A204.1 (cell line): ENCODE measurements around the gene SLC9A9.
"Not testable (repeated sequence)": the region's sequence is repeated elsewhere in the genome, so short reads cannot be mapped to it uniquely, and the experiment has no call there.

Source experiments
- FAIRE-seq: peaks from 2 replicates; lab custom pipeline; 2012; peaks lifted over from hg19 to GRCh38; lab: Jason Lieb, UNC

Gene SLC9A9

DNA sequence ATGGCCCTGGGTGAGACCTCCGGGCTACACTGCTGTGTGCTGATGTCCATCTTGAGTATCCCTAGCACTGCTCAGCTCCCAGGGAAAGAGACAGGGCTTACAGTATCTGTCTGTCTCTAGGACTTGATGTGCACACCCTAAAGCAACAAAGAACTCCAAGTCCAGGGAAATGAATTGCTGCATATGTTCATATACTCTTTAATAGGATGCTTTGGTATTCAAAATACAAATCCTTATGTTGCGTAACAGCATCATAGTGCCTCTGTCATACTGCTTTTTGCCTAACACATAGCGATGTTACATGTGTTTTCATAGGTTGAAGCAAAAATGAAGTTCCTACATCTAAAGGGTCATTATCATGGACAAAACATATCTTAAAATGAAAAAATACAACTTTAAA lies 299.9 kb downstream of the SLC9A9 start:
- FAIRE-seq: no peak

DNA sequence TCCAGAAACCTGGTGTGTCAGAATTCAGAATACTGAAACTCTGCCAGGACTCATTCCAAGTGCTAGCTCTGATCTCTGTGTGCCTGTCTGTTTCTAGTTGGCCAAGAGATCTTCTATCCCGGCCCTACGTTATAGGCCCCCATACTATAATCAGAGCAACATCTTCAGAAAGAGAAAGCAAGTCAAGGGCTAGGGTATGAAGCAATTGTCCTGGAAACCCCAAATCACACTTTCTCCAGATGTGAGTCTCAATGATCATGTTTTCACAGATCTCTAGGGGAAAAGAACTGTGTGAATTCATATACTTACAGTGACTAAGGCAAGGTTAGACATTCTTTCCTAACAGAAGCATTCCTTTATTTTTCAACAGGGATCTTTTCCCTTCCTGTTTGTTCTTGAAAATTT lies 309.7 kb downstream of the SLC9A9 start:
- FAIRE-seq: no peak

DNA sequence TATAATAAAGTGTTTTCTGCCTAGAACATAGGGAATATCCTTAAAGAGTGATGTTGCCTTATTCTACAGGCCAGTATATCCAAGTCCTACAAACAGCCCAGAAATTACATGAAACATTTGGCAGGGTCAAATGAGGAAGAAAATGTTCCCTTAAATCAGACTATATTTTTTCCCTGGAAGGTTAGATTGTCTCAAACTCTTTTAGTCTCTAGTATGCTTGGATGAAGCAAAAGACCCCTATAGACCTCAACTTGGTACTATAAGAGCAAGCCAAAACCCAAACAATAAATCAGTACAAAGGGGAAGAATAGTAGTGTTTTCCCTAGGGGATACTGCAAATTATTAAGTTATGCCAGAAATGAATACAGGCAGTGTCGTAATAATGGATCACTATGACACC lies 310.2 kb downstream of the SLC9A9 start:
- no peak for FAIRE-seq

DNA sequence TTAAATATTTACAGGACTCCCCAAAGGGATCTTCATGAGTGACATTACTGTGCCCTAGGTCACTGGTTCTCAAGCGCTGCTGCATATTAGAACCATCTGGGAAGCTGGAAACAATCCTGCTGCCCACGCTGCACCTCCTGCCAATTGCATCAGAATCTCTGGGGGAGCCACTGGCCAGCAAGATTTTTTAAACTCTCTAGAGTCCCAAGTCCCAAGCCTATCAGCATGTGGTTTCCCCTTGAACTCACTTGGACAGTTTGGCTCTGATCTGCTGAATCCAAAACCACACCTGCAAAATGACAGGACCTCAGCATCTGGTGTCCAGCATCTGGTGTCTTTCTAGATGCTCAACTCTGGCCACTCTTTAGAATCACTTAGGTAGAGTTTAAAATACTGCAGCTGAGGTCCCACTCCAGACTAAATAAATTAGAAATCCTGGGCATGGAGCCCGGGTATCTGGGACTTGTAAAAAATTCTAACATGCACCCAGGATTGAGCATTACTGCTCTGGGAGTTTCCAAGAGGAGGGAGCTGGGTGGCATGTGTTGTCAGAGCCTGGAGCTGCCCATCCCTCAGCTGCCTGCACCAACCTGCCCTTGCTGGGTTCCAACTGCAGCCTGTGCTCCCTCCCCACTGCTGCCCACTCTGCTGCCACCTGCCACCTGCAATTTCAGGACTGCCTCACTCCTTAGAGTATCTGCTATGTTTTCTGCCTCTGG lies 311.3 kb downstream of the SLC9A9 start:
- FAIRE-seq: no peak

DNA sequence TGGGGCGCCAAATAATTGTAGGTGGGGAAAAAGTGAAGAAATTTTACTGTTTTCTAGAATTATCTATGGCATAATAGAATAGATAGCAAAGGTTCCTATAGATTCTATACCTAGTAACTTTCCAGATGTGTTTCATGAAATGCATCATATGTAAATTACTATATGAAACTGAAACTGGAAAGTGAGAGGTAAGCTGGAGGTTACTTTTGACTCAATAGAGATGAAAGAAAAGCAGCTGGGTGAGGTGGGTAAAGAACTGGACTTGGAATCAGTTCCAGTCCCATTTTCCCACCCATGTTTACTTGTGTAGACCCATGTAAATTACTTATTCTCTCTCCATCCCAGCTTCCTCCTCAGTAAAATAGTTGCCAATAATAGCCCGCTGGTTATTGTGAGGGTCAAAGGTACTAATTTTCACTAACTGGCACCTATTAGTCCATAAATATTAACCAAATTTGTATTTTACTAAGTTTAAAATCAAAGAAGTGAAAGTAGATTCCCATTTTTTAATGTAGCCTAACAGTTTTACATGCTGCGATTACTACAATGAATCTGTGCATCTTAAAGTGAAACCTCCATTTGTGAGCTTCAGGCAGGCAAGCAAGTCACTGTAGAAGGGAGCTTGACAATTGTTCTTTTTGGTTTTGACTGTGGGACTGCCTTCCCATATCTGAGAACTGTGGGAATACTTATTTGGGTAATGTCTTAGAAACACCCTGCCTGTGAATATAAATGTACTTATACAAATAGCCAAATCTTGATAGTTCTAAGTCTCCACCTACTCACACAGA lies 312.1 kb downstream of the SLC9A9 start:
- FAIRE-seq: no peak

DNA sequence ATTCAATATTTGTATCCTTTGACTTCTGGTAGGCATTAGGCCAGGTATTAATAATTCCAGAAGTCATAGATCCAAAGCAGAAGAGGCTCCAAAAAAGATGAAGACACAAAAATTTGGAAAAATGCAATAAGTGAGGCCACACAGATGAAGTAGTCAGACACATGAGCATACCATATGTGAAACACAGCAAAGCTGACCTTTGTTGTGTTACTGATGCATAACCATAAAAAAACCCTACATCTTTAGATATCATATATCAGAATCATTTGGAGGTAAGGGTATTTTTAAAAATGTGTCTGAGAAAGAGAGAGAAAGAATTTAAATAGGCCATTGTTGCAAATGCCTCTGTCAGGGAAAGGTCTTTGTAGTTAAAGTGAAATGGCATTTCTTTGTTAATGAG lies 314.9 kb downstream of the SLC9A9 start:
- no peak for FAIRE-seq

DNA sequence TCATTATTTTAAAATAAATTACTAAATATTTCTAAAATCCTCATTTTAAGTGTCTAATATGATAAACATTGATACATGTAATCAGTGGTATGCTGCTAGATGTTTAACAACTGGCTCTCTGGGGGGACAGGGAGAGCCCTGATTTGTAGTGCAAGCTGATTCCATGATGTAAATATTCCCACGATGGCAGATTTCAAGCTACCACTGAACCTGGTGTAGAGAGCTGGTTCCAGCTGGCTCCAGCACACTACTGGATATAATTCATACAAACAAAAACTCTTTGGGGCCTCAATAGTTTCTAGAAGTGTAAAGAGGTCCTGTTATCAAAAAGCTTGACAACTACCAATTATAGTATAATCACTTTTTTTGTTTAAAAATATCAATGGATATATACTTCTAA lies 316.2 kb downstream of the SLC9A9 start:
- no peak for FAIRE-seq

DNA sequence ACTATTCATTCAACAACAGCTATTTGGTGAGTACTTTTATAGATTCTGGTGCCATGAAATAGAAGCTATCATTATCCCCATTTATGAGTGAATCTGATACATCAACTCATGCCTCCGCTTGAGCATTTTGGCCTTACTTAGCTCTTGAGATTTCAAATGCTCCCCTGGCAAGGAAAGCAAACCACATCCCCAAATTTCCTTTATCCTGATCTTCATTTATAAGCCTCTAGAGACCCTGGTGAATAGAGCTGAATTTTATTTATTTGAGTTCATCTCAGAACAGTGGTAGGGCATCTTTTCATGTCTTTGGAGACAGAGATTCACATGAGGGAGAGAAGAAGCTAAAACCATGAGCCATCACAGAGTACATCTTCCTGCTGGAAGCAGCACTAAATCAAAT lies 317.2 kb downstream of the SLC9A9 start:
- no peak for FAIRE-seq

DNA sequence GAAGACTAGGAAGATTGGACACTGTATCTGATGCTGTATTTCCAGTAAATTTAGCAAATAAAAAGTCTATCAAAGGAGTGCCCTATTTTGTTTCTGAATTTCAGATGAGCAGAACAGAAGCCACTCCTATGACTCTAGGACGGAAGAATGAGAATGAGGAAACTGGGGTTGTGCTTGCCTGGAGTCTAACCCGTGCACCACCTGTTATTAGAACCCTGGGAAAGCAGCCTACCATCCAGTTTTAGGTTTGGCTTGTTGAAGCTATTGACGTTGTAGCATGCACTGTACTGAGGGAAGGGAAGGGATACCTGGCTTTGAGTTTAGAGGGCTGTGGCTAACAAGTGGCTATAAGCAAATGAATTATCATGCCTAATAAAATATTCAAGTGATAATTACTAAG lies 318.5 kb downstream of the SLC9A9 start:
- no peak for FAIRE-seq

DNA sequence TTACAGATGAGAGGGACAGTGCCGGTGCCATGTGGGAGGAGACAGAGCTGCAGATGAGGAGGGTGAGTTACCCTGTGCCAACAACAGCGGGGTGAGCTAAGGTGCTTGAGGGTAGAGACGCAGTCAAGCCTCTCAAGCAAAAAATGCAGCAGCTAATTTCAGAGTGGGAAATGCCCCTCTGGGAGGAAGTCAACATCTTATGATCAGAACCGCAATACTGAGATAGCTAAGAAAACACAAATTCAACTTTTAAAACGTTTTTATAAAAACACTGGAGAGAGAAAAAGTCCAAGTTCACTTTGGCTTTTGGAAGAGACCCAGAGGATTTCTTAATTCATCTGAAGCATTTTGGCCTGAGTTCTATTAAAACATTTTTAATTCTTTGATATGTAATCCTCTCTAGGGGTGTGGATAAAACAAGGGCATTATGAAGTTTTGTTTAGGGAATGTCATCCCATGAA lies 319.2 kb downstream of the SLC9A9 start:
- no peak for FAIRE-seq

DNA sequence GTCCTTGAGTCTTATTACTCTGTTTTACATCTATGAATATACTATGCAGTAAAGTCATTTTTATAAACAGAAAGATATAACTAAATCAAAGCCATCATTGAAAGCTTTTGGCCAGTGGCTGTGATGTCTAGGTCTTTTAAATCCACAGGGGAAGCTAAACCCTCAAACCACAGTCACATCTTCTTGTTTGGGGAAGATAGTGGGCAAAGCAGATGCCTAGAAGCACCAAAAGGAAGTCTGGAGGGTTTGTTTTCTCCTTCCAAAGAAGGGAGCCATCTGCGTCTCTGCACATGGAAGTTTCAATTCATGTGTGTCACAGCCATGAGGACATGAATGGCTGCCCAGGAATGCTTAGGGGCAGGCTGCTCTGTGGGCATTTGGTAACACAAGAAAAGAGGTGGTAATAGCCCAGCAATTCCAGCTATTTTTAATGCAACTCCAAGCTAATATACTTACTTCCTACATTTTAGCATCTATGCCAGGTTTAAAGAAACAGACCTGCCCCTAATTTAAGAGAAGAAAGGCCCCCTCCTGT lies 322.2 kb downstream of the SLC9A9 start:
- FAIRE-seq: no peak

DNA sequence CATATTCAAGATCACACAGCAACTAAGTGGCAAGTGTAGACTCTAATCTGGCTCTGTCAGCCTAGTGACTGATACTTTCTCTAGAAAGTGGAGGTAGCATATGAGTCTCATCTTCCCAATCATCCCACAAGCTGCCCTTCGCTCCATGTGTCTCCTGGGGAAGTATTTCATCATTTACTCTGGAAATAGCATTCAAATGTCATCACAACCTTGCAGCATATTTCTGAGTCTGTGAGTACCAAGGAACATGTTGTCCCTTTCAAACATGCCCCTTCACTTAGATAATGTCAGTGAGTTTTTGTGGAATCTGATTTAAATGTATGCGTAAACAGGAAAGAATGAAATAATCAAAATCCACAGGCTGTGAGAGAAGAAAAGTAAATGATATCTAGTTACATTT lies 322.9 kb downstream of the SLC9A9 start:
- no peak for FAIRE-seq

DNA sequence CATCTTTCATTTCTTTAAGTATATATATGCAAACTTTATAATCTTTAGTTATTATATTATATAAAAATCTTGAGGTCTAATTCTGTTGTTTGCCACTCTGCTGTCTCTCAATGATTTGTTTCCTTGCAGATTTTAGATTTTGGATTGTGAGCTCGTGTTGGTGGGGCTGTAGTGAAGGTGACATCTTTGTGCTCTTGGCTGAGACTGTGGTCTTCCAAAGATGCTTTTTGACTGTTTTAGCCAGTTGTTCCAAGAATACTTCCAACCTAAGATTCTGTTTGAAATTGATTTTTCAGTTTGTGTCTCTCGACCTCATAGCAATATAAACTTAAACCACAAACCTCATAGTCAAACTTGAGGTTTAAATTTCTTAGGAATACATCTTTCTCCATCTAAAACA lies 326.5 kb downstream of the SLC9A9 start:
- FAIRE-seq: no peak

DNA sequence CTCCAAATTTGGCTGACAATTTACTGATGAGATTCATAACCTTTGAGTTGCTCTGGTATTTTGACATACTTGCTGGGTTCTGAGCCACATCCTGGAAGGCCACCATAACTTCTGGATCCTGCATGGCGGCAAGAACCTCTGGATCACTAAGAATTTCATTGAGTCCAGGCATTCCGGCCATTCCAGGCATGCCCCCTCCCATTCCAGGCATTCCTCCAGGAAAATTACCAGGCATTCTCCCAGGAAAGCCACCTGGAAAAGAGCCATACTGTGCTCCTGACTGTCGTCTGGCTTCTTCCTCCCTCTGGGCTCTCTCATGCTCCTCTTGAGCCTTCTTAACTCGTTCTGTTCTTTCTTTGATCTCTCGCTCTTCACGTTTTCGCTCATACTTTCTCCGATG lies 331.1 kb downstream of the SLC9A9 start:
- FAIRE-seq: not testable (repeated sequence)

DNA sequence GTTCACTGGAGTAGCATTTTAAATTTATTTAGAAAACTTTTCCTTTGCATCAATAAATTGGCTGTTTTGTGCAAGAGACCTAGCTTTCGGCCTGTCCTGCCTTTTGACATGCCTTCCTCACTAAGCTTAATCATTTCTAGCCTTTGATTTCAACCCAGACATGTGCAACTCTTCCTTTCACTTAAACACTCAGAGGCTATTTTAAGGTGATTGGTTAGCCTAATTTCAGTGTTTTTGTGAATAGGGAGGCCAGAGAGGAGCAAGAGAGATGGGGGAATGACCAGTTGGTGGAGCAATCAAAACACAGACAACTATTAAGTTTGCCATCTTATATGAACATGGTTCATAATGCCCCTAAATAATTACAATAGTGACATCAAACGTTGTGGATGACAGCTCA lies 333.4 kb downstream of the SLC9A9 start:
- no peak for FAIRE-seq

DNA sequence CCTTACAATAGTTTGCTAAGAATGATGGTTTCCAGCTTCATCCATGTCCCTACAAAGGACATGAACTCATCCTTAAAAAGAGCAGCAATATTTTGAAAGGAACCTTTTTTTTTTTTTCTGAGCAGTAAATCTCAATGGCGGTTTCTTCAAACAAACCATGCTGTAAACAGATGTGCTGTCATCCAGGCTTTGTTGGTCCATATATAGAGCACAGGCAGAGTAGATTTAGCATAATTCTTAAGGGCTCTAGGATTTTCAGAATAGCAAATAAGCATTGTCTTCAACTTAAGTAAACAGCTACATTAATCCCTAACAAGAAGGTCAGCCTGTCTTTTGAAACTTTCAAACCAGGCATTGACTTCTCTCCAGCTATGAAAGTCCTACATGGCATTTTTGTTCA lies 334.2 kb downstream of the SLC9A9 start:
- no peak for FAIRE-seq

DNA sequence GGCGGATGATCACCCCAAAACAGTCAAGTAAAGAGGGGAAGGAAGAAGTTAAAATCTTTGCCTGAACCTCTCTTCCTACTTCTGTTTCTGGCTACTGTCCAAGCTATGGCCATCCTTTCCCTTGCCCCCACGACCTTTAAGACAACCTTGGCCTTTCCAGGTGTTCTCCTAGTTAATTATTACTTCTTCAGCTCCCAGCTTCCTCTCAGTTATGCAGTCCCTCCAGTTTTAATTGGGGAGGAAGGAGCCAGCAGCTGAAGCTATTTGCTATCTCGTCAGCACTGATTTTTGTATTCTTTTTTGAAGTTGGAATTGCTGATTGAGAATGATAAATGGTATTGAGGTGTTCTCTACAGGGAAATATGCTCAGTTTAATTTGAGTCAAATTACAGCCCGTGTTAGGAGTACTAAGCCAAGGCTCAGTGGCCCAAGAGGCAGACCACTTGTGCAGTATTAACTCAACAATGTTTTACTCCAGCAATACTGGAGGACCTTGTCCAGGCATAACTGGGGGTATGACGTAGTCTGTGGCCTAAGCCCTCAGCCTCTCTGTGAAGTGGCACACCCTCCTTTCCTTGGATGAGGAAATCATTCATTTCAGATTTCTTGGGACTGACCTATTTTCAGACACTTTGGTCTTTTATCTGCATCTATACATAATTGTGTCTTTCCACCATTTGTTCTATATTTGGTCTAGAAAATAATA lies 336.9 kb downstream of the SLC9A9 start:
- no peak for FAIRE-seq

DNA sequence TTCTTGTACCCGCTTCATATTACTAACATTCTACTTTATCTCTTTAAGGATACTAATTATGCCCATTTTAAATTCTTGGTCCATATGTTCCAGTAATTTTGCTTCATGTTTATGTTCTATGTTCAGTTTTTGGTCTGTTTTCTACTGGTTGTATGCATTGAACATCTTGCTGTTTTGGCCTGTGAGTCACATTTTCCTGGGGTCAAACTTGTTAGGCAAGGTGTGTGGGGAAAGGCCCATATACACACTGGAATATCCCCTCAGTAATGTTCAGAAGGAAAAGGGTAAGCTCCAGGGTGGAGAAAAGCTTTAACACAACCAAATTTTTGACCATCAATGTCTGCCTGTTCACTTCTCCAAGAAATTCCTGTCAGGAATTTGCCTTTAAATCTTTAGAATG lies 337.7 kb downstream of the SLC9A9 start:
- FAIRE-seq: no peak

DNA sequence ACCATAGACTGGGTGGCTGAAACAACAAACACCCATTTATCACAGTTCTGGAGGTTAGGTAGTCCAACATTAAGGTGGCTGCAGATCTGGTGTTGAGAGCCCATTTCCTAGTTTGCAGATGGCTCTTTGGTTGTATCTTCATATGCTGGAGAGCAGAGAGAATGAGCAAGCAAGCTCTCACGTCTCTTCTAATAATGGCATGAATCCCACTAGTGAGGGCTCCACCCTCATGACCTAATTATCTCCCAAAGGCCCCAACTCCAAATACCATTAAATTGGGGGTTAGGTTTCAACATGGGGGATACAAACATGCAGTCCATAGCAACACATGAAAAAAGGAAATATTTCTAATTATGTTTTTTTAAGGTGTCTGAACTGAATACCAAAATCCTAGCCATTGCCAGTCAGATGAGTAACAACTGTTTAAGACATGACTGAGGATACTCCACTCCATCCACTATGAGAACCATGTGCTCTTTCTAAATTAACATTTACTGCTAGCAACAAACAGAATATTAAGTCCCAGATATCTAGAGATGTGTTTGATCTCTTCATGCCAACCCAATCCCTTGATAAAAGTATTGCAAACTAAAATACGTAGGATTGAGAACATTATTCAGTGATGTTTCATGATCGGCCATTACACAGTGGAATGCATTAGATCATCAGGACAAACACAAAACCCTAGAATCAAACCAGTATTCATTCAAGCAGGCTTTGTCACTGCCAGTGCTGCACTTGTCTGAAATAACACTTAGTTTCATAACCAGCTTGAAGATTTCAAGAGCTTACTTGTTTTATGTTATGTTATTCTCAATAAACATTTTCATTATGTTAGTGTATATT lies 340.3 kb downstream of the SLC9A9 start:
- no peak for FAIRE-seq

DNA sequence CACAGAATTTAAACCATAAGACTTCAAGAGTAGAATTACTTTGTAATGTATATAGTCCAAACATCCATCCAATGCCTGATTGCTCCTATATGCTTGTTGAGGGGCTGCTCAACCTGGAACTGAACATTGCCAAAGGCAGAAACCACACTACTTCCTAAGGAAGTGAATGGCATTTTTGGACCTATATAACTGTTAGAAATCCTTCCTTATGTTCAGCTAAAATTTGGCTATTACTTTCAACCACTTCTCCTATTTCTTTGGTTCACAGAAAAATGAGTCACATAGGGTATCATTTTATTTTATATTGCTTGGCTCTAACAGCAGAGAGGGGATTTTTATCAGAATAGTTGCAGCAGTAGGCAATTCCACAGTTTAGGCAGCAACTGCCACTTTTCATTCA lies 342.1 kb downstream of the SLC9A9 start:
- no peak for FAIRE-seq

DNA sequence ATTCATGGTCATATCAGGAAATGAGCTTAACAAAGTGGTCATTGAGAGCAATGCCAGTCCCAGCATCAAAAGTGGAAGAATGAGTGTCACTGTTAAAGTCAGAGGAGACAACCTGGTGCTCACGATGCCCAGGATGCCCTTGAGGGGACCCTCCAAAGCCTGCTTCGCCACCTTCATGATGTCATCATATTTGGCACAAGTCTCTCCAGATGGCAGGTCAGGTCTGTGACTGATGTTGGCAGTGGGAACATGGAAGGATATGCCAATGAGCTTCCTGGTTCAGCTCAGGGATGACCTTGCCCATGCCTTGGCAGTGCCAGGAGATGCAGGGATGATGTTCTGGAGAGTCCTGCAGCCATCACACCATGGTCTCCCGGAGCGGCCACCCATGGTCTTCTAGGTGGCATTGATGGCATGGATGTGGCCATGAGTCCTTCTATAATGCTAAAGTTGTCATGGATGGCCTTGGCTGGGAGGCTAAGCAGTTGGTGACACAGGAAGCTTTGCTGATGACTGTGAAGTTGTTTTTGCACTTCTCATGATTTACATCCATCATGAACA lies 344.9 kb downstream of the SLC9A9 start:
- no peak for FAIRE-seq

DNA sequence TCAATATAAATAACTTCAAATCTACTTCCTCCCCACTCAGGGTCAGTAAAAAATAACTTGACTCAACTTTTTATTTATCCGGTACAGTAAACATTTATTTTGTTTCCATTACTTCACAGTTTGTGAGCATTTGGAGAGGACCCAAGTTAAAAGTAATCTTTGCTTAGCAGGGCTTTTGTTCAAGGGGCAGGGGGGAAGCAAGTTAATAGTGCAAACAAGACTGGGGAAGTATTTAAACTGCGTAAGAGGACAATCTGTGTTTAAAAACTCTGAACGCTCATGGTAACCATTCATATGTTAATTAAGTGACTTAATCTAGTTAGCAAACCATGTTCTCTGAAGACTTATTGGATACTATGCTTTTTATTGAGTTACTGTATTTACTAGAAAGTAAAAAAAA lies 346.2 kb downstream of the SLC9A9 start:
- FAIRE-seq: no peak
